ENCODE results near the gene JAGN1.
"Not testable (repeated sequence)": the region's sequence is repeated elsewhere in the genome, so short reads cannot be mapped to it uniquely, and the experiment has no call there.

Gene JAGN1

DNA sequence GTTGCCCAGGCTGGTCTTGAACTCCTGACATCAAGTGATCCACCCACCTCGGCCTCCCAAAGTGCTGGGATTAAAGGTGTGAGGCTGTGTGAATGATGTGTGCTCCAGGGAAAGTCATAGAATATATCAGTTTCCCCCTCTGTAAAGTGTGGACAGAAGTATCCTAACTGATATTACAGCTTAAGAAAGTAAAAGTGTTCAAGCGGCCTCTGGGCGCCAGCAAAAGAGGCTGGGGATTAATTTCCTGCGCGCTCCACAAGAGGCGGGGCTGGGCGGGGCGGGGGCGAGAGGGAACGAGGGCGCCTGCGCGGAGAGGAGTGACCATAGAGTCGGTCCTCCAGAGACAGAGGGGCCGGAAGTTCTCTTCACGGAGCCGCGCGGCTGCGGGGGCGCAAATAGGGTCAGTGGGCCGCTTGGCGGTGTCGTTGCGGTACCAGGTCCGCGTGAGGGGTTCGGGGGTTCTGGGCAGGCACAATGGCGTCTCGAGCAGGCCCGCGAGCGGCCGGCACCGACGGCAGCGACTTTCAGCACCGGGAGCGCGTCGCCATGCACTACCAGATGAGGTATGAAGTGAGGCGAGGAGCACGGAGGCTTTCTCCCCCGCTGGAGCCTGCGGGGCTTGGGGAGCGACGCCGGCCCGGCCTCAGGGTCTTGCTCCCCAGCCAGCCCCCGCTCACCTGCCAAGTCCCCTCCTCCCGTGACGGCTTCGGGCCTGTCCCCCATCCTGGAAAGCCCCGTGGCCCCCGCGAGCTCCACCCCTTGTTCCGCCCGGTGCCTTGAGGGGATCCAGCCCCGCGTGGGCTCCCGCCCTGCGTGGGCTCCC is at the start of gene JAGN1:
Gene JAGN1, plus strand, starts transcription at position 362 of the 823 bp plus-strand sequence. Its CDS starts 113 bp downstream, at position 475.
- peak; percentile 92 for DNase-seq (ENCODE audit: low spot score)

DNA sequence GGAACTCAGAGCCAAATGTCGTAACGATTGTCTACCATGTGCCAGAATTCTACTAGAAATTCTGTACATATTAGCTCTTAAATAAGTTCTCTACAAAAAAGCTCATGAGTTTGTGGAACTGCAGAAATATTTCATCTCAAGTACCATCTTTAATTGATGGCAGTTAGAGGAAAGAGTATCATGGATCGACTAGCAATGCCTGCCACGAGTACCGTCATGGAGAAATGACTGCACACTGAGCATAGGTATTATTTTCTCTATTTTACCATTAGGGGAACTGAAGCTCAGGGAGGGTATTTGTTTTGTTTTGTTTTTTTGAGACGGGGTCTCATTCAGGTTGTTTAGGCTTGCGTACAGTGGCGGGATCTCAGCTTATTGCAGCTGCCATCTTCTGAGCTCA is 49.4 kb upstream of the JAGN1 start:
- DNase-seq (ENCODE audit: low spot score): no peak

DNA sequence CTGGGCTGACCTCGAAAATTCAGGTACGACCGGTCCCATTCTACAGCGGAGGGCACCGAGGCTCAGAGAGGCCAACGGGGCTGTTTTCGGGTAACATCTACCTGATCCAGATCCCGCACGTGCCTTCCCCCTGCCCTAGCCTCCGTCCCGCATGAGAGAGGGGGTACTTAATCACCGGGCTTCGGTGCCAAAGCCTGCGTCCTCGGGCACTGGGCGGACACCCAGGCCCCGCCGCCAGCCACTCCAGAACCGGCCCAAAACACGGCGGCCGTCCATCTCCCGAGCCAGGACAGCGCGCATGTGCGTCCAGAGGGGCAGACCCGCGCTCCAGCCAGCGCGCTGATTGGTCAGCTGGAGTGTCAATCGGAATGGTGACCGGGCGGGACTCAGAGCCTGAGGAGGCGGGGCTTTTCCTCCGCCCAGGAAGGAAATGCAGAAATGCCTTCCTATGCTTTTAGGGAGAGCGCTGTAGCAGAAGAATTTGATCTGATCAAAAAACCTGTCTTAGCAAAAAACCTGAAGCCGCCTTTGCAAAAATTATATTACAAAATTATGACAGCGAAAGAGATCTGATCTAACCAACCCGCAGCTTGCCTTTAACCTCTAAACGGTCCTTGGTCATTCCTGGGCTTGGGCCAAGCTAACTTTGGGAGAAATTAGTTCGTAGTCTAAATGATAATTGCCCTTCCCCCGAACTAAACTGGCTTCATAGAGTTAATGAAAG is 46.5 kb upstream of the JAGN1 start, which contains the start of gene RPUSD3:
Gene RPUSD3, minus strand, starts transcription at position 294 of the 724 bp plus-strand sequence. Its CDS starts 18 bp downstream, at position 276.
- peak; percentile 99 for DNase-seq (ENCODE audit: low spot score)

DNA sequence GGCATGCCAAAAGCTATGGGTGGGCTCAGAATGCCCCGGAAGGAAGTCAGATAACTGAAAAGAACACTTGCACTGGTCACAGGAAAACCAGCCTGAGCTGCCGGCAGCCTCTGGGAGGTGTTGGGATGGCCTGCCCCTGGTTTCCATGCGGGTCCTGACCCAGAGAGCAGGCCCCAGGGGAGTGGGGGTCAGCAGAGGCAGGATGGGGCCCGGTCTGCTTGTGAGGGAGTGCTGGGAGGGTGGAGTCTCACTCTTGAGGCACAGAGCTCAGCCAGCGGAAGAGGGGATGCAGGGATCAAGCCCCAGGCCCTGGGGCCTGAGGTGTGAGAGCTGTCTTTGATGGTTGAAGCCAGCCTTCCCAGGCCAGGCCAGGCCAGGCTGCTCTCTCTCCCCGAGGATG is 44.2 kb upstream of the JAGN1 start:
- no peak for DNase-seq (ENCODE audit: low spot score)

DNA sequence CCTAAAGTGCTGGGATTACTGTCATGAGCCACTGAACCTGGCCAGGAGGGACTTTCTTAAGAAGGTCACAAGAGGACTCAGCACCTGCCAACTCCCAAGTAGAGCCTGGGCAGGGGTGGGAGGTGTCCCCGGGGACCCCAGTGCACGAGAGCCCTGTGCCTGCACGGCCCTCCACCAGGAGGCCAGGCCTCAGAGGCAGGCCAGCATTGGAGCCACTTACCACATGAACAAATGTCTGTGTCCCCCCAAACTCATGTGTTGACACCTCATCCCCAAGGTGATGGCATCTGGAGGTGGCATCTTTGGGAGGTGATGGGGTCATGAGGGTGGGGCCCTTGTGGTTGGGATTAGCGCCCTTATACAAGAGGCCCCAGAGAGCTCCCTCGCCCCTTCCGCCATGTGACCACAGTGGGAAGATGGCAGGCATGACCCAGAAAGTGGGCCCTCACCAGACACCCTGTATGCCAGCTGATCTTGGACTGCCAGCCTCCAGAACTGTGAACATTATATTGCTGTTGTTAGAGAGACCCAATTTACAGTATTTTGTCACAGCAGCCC is 43.4 kb upstream of the JAGN1 start:
- DNase-seq (ENCODE audit: low spot score): no peak

DNA sequence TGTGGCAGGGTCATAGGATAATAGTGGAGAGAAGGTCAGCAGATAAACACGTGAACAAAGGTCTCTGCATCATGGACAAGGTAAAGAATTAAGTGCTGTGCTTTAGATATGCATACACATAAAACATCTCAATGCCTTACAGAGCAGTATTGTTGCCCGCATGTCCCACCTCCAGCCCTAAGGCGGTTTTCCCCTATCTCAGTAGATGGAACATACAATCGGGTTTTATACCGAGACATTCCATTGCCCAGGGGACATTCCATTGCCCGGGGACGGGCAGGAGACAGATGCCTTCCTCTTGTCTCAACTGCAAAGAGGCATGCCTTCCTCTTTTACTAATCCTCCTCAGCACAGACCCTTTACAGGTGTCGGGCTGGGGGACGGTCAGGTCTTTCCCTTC is 42.5 kb upstream of the JAGN1 start:
- not testable (repeated sequence) for DNase-seq (ENCODE audit: low spot score)

DNA sequence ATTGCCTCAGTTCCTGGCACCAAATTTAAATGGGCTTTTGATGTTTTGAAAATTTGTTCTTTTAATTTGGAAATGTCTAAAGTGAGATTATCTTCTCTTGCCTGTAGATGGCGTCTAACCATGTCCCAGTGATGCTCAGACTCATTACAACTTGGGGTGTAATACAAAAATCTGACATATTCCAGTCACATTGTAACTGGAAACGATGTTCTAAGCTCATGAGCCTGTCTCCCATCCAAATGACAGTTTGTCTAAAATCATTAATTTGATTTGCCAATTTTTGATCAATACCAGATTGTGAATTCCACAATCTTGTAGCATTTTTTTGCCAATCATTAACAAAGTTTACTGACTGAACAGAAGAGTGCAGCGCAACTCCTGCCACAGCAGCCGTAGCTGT is 41.5 kb upstream of the JAGN1 start:
- DNase-seq (ENCODE audit: low spot score): peak; percentile 38

DNA sequence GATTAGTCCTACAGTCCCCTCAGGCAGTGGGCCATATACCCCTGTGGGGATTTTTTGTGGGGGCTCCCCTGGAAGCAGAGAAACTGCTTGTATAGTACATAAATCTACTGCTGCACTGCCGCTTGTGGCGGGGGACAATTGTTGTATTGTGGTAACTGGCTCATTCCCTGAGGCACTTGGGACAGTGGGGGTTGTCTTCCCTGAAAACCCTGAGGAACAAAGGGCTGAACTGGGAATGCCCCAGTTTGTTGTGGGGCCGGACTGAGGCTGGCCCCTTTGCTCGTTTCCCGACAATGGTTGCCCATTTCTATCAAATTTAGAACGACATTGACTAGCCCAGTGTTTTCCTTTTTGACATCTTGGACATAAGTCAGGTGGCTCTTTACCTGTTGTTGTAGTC is 39.0 kb upstream of the JAGN1 start:
- DNase-seq (ENCODE audit: low spot score): not testable (repeated sequence)

DNA sequence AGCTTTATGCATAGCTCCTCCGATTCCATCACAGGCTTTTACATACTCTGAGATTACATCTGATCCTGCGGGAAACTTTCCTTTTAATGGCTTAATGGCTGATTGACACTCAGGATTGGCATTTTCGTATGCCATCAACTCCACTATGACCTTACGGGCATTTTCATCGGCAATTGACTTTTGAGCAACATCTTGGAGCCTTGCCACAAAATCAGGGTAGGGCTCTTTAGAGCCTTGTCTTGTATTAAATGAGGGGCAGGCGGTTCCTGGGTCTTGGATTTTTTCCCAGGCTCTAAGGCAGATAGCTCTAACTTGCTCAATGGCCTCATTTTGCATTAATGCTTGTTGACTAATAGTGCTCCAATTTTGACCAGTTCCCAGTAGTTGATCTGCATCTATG is 38.5 kb upstream of the JAGN1 start:
- not testable (repeated sequence) for DNase-seq (ENCODE audit: low spot score)

DNA sequence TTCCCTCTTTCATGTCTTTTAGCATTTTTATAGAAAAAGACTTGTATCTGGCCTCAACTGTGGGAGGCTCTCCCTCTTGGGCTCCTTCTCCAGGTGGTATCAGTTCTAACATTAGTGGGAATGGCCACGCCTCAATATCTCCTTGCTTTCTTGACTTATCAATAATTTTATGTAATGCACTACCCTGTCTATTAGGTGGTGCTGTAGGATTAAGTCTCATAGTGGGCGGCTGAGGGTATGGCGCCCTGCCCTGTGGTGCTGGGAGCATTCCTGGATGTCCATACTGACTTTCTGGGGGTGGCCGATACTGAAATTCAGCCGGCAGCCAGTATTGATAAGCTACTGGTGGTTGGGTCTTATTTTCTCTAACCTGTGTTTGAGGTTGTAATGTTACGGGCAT is 37.9 kb upstream of the JAGN1 start:
- DNase-seq (ENCODE audit: low spot score): no peak

DNA sequence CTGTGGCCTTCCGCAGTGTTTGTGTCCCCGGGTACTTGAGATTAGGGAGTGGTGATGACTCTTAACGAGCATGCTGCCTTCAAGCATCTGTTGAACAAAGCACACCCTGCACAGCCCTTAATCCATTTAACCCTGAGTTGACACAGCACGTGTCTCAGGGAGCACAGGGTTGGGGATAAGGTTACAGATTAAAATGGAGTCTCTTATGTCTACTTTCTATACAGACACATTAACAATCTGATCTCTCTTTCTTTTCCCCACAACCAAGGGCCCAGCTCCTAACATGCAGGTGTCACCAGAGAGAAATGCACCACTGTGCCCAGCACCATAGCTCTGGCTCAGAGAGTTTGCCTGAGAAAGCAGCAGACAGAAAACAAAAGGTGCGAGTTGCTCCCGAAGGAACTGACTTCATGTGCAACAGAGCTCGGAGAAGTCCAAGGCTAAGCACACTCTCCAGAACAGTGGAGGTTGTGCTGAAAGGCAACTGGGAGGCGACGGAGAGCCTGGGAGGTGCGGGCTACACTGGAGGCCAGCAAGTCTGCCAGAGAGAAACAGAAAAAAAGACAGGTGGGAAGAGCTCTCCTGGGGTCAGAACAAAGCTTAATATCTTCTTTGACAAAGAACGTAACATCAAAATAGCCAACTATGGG is 36.0 kb upstream of the JAGN1 start:
- DNase-seq (ENCODE audit: low spot score): not testable (repeated sequence)

DNA sequence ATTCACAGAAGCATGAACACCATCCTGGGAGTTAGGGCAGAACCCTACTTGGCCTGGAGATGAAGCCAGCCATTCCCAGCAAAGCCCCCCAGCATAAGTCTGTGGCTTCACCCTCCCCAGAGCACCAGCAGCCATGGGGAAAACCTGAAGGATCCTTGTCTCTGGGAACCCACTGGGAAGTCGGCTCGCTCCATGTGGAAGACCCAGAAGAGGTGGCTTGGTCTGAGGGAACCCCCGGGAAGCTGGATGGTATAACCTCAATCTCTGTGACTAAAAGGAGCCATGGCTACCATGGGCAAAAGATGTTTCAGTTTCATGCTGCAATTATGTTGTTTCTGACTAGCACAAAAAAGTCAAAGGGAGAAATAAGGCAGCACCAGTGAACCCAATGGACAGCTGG is 34.8 kb upstream of the JAGN1 start:
- DNase-seq (ENCODE audit: low spot score): no peak

DNA sequence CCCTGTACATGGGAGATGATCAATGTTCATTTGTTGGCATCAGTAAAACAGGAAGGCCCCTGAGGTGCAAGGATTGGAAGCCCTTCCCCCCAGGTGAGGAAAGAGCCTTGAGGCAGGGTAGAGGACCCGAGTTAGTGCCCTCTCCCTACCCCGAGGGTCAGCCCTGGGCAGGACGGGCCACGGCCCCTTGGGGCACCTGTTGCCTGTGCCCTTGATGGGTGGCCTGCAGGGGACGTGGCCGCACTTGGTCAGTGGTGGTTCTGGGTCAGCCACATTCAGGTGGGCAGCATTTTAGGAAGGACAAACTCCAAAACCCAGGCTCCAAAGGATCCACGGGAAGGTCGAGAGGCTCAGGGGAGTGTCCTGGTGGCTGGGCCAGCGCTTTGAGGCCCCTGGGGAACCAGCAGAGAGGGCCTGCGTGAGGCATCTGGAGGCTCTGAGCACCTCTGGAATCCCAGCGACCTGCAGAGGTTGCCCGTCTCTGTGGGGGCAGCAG is 30.8 kb upstream of the JAGN1 start:
- no peak for DNase-seq (ENCODE audit: low spot score)

DNA sequence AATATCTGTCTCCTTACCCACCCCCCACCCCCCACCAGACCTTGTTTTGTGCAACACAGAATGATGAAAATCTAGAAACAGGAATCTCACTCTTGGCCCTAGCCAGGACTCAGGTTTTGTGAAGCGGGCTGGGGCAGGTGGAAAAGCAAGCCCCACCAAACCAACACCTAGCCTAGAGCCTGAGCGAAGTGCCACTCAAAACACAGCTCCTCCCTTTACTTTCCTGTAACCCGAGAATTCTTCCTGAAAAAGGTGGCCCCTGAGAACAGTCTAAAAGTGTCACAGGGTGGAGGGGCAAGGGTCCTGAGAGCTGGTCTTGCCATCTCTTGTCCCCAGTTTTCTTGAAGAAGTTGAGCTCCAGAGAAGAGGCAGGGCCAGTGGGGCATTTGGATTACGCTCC is 29.2 kb upstream of the JAGN1 start:
- no peak for DNase-seq (ENCODE audit: low spot score)

DNA sequence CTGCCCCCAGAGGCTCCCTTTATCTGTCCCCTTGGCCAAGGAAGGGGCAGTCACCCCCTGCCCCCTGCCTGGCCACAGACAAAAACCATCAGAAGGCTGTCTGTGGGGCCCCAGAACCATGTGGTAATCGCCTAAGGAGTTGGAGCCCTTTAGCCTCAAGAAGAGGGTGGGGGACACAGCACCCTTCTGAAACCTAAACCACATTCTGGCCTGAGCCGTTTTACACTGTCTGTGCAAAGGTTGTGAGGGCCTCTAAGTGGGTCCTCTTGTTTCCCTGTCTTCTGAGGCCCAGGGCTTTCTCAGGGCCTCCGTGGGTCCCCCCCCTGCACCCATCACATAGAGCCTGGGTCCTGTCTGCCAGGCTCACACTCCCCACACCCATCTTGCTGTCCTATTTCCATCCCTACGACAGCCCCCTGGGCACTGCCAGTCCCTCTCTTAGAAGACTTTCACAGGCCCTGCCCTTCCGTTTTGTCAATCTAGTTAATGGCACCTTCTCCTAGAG is 28.7 kb upstream of the JAGN1 start:
- no peak for DNase-seq (ENCODE audit: low spot score)

DNA sequence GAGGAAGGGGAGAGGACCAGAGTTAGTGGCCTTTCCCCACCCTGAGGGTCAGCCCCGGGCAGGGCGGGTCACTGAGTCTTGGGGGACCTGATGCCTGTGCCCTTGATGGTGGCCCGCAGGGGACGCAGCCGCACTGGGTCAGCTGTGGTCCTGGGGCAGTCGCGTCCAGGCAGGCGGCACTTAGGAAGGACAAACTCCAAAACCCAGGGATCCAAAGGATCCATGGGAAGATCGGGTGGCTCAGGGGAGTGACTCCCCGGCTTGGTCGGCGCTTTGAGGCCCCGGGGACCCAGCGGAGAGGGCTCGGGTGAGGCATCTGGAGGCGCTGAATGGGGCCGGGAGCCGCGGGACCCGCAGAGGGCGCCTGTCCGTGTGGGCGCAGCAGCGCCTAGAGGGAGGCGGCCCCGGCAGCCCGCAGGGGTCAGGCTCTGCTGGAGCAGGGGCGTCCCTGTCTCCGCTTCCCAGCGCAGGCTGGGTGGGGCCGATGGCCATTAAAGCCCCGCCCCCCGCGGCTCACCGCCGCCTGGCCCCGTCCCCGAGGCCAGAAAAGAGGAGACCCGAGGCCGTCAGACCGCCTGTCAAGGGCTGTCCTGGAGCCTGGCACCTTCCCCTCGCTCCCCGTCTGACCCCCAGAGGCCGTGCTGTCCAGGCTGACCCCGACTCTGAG is 27.9 kb upstream of the JAGN1 start:
- DNase-seq (ENCODE audit: low spot score): no peak

DNA sequence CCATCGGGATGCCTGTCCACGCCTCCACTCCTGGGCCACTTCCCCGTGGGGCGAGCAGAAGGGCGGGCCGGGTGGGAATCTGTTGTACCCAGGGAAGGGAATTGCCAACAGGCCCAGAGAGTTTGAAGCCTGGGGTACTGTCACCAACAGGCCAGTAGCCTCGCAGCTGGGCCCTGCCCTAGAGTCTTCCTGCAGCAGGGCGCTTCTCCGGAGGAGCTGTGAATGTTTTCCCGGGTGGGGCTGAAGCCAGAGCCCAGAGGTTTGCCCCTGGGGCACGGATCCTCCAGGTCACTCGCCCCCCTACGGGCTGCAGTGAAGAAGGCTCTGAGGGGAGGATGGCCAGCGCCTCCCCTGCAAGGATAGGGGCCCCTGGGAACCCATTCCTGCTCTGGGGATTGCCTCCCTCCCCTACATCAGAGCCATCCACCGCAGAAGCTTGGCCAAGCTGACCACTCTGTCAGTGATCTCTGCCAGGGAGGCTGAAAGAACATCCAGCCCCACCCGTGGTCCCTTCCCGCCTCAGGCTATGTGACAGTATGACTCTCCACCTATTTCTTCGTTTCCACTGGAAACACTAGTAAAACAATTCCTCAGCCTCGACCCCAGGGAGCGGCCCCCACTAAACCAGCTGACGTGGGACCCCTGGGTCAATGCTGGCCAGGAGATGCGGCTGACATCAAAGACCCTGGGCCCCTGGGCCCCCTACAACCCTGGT is 27.2 kb upstream of the JAGN1 start:
- no peak for DNase-seq (ENCODE audit: low spot score)

DNA sequence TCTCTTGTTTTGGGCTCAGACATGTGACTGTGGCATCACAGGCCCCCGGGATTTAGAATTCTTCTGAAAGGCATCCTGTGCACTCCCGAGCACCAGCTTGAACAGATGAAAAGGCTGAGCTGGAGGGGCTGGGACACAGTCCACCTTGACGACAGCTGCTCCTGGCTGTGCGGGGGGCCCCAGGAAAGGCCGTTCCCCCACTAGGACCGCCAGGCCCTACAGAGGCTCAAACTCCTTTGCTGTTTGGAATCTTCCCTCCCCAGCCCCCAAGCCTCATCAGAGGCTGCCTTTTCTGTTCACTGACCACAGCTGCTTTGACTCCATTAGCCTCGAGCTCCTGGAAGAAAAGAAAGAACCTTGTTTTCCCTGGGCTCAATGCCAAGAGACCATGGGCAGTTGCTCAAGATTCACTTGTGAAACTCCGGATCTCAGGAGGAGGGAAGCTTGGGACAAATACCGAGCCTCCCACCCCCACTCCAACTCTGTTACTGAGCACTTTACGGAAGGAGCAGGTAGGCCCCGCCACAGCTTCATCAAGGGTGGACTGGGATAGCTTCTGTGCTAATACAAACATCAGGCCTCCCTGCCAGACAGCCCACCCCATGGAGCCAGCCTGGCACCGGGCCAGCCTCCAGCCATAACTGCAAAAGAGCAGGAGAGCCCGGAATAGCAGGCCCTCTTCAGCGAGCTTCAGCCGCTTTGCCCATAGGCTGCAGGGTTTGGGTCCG is 26.0 kb upstream of the JAGN1 start:
- DNase-seq (ENCODE audit: low spot score): no peak

DNA sequence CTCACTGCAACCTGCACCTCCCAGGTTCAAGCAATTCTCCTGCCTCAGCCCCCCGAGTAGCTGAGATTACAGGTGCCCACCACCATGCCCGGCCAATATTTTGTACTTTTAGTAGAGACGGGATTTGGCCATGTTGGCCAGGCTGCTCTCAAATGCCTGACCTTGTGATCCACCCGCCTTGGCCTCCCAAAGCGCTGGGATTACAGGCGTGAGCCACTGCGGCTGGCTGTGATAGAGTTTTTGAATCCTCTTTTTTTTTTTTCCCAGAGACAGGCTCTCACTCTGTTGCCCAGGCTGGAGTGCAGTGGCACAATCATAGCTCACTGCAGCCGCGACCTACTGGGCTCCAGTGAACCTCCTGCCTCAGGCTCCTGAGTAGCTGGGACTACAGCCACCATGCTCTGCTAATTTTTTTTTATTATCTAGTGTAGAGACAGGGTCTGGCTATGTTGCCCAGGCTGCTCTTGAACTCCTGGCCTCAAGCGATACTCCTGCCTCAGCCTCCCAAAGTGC is 25.2 kb upstream of the JAGN1 start:
- not testable (repeated sequence) for DNase-seq (ENCODE audit: low spot score)

DNA sequence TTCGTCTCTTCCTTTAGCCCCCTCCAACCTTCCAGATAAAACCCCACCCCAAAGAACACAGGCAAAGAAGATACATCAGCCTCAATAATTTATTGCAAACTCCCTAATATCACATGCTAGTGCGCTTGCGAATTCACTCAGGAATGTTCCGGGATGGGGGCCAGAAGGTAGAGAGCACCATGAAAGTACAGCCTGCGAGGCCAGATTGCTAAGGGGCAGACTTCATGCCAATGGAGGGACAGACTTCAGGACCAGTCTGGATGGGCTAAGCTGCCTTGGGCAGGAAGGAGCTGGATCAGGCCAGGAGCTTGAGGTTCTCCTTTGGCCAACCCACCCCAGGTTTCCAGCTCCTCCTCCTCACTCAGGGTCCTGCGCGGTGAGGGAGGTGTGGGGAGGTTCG is 23.8 kb upstream of the JAGN1 start:
- DNase-seq (ENCODE audit: low spot score): no peak
